ENCODE results near the gene ZMYM4. TPM values are rescaled to one million over a fixed set of nuclear protein-coding genes. Genes with fewer than 3 reads are reported as not detected.

Gene ZMYM4
- total and polyA plus RNA-seq, 4 donors = 9.0 to 63.8 (median 21.7) TPM

DNA sequence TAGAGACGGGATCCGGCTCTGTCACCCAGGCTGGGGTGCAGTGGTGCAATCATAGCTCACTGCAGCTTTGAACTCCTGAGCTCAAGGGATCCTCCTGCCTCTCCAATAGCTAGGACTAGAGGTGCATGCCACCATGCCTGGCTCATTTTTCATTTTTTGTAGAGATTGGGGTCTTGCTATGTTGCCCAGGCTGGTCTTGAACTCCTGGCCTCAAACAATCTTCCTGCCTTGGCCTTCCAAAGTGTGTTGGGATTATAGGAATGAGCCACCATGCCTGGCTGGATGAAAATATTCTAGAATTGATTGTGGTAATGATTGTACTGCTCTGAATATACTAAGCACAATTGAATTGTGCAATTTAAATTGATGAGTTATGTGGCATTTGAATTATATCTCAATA, 21.9 kb downstream of the ZMYM4 start:
- ATAC-seq (ENCODE audit: insufficient read depth, low FRiP score) (no peak), DNase-seq (no peak)
- H3K27ac ChIP-seq (ENCODE audit: low read depth in 1 of 2, low read length in 1 of 2) = no peak overlapping the region
- 81 to 92% methylated on average over 2 of the region's 2 CpGs for WGBS, 2 donors
- H3K9ac ChIP-seq (ENCODE audit: insufficient read depth in 1 of 2, low read length in 2 of 2) = no peak overlapping the region
- peaks cover 0 to 11% (median 5%) of the 10 kb centered on the region in 4 donors for H3K36me3 ChIP-seq (ENCODE audit: control insufficient read depth in 4 of 4, insufficient read depth in 4 of 4, low read length in 4 of 4)
- H3K4me3 ChIP-seq = no peak overlapping the region
- no peak for TF ChIP-seq CTCF (IDR thresholded peaks at IDR 0.05; ENCODE audit: control extremely low read depth, extremely low read depth)
- H3K4me1 ChIP-seq (ENCODE audit: control insufficient read depth in 5 of 5, insufficient read depth in 5 of 5, low read length in 5 of 5) = peaks cover 0 to 16% (median 0%) of the 10 kb centered on the region in 5 donors
- no peaks in the 10 kb centered on the region for H3K9me3 ChIP-seq (ENCODE audit: control insufficient read depth in 4 of 4, insufficient read depth in 3 of 4, low read length in 3 of 4)
- no peaks in the 10 kb centered on the region for H3K27me3 ChIP-seq (ENCODE audit: control insufficient read depth in 3 of 3, insufficient read depth in 3 of 3, low read length in 2 of 3)

- 95 to 98% methylated on average over 2 of the region's 2 CpGs for WGBS, 2 donors
- Histone ChIP-seq H3K27ac (ENCODE audit: low read depth in 1 of 2, low read length in 1 of 2) (no peak overlapping the region), H3K27me3 (ENCODE audit: control insufficient read depth in 3 of 3, insufficient read depth in 3 of 3, low read length in 2 of 3) (no peaks in the 10 kb centered on the region), H3K9me3 (ENCODE audit: control insufficient read depth in 4 of 4, insufficient read depth in 3 of 4, low read length in 3 of 4) (no peaks in the 10 kb centered on the region), H3K9ac (ENCODE audit: insufficient read depth in 1 of 2, low read length in 2 of 2) (no peak overlapping the region), H3K36me3 (ENCODE audit: control insufficient read depth in 4 of 4, insufficient read depth in 4 of 4, low read length in 4 of 4) (peaks cover 2 to 15% (median 9%) of the 10 kb centered on the region in 4 donors), H3K4me3 (no peak overlapping the region), H3K4me1 (ENCODE audit: control insufficient read depth in 5 of 5, insufficient read depth in 5 of 5, low read length in 5 of 5) (peaks cover 0 to 5% (median 0%) of the 10 kb centered on the region in 5 donors)
- no peak for DNase-seq
- no peak for TF ChIP-seq CTCF (IDR thresholded peaks at IDR 0.05; ENCODE audit: control extremely low read depth, extremely low read depth)
- no peak for ATAC-seq (ENCODE audit: insufficient read depth, low FRiP score)
Observed at GRCh38 chr1:35294809-35295208, 26.3 kb downstream of the ZMYM4 start.

- Histone ChIP-seq H3K9ac (ENCODE audit: insufficient read depth in 1 of 2, low read length in 2 of 2) (no peak overlapping the region), H3K4me3 (no peak overlapping the region)
Observed at GRCh38 chr1:35297886-35298285, 29.4 kb downstream of the ZMYM4 start.

More at GRCh38 chr1:35297886-35298285, 29.4 kb downstream of the ZMYM4 start:
- H3K27ac ChIP-seq (ENCODE audit: low read depth in 1 of 2, low read length in 1 of 2) = no peak overlapping the region
- no peak for ATAC-seq (ENCODE audit: insufficient read depth, low FRiP score)
- DNase-seq = no peak
- no peak for TF ChIP-seq CTCF (IDR thresholded peaks at IDR 0.05; ENCODE audit: control extremely low read depth, extremely low read depth)
- H3K36me3 ChIP-seq (ENCODE audit: control insufficient read depth in 4 of 4, insufficient read depth in 4 of 4, low read length in 4 of 4) = peaks cover 2 to 8% (median 6%) of the 10 kb centered on the region in 4 donors
- H3K4me1 ChIP-seq (ENCODE audit: control insufficient read depth in 5 of 5, insufficient read depth in 5 of 5, low read length in 5 of 5) = peaks cover 0 to 8% (median 0%) of the 10 kb centered on the region in 5 donors
- no peaks in the 10 kb centered on the region for H3K27me3 ChIP-seq (ENCODE audit: control insufficient read depth in 3 of 3, insufficient read depth in 3 of 3, low read length in 2 of 3)
- WGBS, 2 donors = 89 to 91% methylated on average over 2 of the region's 2 CpGs
- H3K9me3 ChIP-seq (ENCODE audit: control insufficient read depth in 4 of 4, insufficient read depth in 3 of 4, low read length in 3 of 4) = no peaks in the 10 kb centered on the region
